Activated T-helper 1 cell treated with anti-CD3 and anti-CD28 coated beads, Interleukin-12 subunit alpha, Interleukin-12 subunit beta, Interleukin-2, Interleukin-4 antibody, amounts not matched to agents 30 ng/mL and 10 ng/mL and 1 ng/mL, durations not matched to agents 14 hours and 24 hours and 36 hours (primary cell): ENCODE measurements around the gene MLIP. TPM values are rescaled to one million over a fixed set of nuclear protein-coding genes. Genes with fewer than 3 reads are reported as not detected.

ENCODE experiments used
- DNase-seq: peaks from one replicate; pipeline ENCODE4 v3.0.0; 2021; ENCODE audit warnings: low spot score
- H3K27ac Mint-ChIP-seq: one replicate; pipeline ENCODE4 v1.8.0; 2021; ENCODE audit warnings: mild to moderate bottlenecking, mixed read lengths
- H3K27me3 Mint-ChIP-seq: one replicate; pipeline ENCODE4 v1.8.0; 2022; ENCODE audit warnings: mild to moderate bottlenecking, moderate library complexity, mixed read lengths; ENCODE audit not compliant: insufficient read depth
- H3K36me3 Mint-ChIP-seq: one replicate; pipeline ENCODE4 v1.8.0; 2021; ENCODE audit warnings: low read depth, mixed read lengths
- H3K4me1 Mint-ChIP-seq: one replicate; pipeline ENCODE4 v1.8.0; 2021; ENCODE audit warnings: low read depth, mixed read lengths
- H3K4me3 Mint-ChIP-seq: one replicate; pipeline ENCODE4 v1.8.0; 2021; ENCODE audit warnings: mild to moderate bottlenecking, moderate library complexity, mixed read lengths
- H3K9me3 Mint-ChIP-seq: one replicate; pipeline ENCODE4 v1.8.0; 2021; ENCODE audit warnings: mixed read lengths
- intact Hi-C: fragments of 100-400 bp; cut with micrococcal nuclease; formaldehyde crosslinking; loops from one replicate; pipeline ENCODE4 v1.15.1; 2024
- total RNA-seq: library from RNA; stranded (reverse); gene quantifications from 2 replicates; pipeline ENCODE4 v1.2.3, GENCODE V29; 2022

MLIP gene
- total RNA-seq, 1 donor from 2014 or later = not detected

DNA sequence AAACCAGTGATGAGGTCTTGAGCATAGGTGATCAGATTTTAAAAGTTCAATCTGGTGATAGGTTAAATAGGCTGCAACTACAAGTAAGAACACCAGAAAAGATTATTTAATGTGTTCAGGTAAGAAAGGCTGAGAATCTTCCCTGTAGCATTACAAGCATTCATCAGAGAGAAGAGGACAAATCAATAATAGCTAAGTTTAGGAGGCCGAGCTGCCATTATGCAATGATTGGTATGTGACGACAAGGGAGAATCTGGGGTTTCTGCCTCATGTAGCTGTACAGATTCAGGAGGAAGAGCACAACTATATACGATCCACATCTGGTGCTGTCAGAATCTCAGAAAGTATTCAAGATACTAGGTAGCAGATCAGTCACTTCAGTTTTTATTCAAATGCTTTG, 21.9 kb downstream of the MLIP start:
- Mint-ChIP-seq H3K27me3 (no peaks in the 10 kb centered on the region), H3K27ac (no peak overlapping the region), H3K4me1 (no peaks in the 10 kb centered on the region), H3K9me3 (no peaks in the 10 kb centered on the region), H3K36me3 (no peaks in the 10 kb centered on the region), H3K4me3 (no peak overlapping the region)
- DNase-seq = no peak
- intact Hi-C loops = no loop called here

GRCh38 chr6:54134935-54135334, 23.7 kb downstream of the MLIP start:
- Mint-ChIP-seq H3K4me1 (no peaks in the 10 kb centered on the region), H3K27ac (no peak overlapping the region), H3K4me3 (no peak overlapping the region), H3K9me3 (no peaks in the 10 kb centered on the region), H3K27me3 (no peaks in the 10 kb centered on the region), H3K36me3 (no peaks in the 10 kb centered on the region)
- DNase-seq = no peak
- intact Hi-C loops = no loop called here

GRCh38 chr6:54135665-54136369, 24.6 kb downstream of the MLIP start:
- H3K27ac Mint-ChIP-seq = no peak overlapping the region
- no peaks in the 10 kb centered on the region for H3K27me3 Mint-ChIP-seq
- DNase-seq = no peak
- no peaks in the 10 kb centered on the region for H3K4me1 Mint-ChIP-seq
- no peaks in the 10 kb centered on the region for H3K36me3 Mint-ChIP-seq
- intact Hi-C loops = no loop called here
- H3K9me3 Mint-ChIP-seq = no peaks in the 10 kb centered on the region
- H3K4me3 Mint-ChIP-seq = no peak overlapping the region

DNA sequence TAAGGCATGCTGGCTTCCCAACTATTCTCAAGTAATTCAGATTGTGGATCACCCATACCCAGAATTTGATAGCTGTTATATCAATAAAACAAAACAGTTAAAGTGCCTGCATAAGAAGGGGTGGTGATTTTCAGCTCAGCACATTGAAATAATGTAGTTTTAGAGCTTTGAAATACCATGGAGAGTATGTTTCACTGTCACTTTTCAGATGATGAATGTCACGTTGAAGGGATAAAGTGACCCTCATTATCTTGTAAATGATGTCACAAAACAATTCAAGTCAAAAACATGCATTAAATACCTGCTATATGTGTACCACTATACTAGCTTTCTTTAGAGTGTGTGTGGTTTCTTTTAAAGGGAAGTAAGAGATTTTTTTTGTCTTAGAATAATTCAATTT, 27.6 kb downstream of the MLIP start:
- Mint-ChIP-seq H3K36me3 (no peaks in the 10 kb centered on the region), H3K9me3 (no peaks in the 10 kb centered on the region), H3K27me3 (no peaks in the 10 kb centered on the region), H3K27ac (no peak overlapping the region), H3K4me1 (no peaks in the 10 kb centered on the region), H3K4me3 (no peak overlapping the region)
- intact Hi-C loops = no loop called here
- DNase-seq = no peak

GRCh38 chr6:54140811-54141210, 29.6 kb downstream of the MLIP start:
- Mint-ChIP-seq H3K36me3 (no peaks in the 10 kb centered on the region), H3K4me1 (no peaks in the 10 kb centered on the region), H3K27ac (no peak overlapping the region), H3K9me3 (no peaks in the 10 kb centered on the region), H3K27me3 (no peaks in the 10 kb centered on the region), H3K4me3 (no peak overlapping the region)
- DNase-seq = no peak
- intact Hi-C loops = no loop called here

- Mint-ChIP-seq H3K36me3 (no peaks in the 10 kb centered on the region), H3K4me1 (no peaks in the 10 kb centered on the region), H3K4me3 (no peak overlapping the region), H3K27me3 (no peaks in the 10 kb centered on the region), H3K27ac (no peak overlapping the region), H3K9me3 (no peaks in the 10 kb centered on the region)
- DNase-seq = no peak
- intact Hi-C loops = no loop called here
These were observed 31.8 kb downstream of the MLIP start for GRCh38 chr6:54142889-54143519.

DNA sequence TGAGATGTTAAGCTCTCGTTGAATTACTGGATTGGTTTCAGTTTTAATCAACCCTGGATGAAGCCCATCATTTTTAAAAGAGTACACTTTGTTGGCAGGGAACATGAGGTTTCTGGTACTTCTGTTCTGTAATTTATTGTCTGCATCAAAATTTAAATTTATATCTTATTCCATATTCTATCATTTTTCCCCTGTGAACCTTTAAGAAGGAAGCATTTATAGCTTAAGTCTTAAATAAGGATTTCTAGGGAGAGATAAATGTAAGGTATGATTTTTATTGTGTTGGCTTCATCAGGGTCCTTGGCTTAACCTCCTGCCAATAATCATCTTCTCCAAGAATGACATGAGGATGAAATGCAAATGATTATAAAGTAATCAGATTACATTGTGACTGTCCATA, 40.6 kb downstream of the MLIP start:
- no peak for DNase-seq
- intact Hi-C loops = no loop called here
- Mint-ChIP-seq H3K4me3 (no peak overlapping the region), H3K27ac (no peak overlapping the region), H3K4me1 (no peaks in the 10 kb centered on the region), H3K36me3 (no peaks in the 10 kb centered on the region), H3K9me3 (no peaks in the 10 kb centered on the region), H3K27me3 (no peaks in the 10 kb centered on the region)

DNA sequence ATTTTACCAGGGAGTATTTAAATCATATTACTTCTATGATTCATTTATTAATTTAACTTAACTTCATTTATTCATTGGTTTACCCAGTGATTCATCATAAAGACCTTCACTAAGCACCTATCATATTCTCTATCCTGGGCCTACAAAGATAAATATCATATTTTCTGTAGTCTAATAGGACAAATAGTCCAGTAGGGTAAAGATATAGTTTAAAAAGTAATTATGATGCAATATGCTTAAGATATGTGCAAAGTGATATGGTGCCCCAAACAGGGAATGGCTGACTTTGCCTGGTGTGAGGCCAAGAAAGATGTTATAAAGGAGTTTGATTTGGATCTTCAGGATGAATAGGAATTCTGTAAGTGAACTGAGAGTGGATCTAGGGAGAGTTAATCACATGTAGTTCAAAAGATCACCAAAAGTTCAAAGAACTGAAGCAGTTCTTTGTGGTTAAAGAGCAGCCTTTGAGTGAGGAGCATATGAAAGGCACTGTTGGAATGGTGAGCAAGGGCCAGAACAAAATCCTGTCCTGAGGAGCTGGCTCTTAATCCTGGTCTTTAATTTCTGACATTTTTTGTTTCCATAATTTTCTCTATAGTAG, 45.5 kb downstream of the MLIP start:
- Mint-ChIP-seq H3K4me1 (no peaks in the 10 kb centered on the region), H3K27ac (no peak overlapping the region), H3K36me3 (no peaks in the 10 kb centered on the region), H3K9me3 (no peaks in the 10 kb centered on the region), H3K27me3 (no peaks in the 10 kb centered on the region), H3K4me3 (no peak overlapping the region)
- no peak for DNase-seq
- intact Hi-C loops = no loop called here

GRCh38 chr6:54157405-54157804, 46.2 kb downstream of the MLIP start:
- Mint-ChIP-seq H3K4me1 (no peaks in the 10 kb centered on the region), H3K27me3 (no peaks in the 10 kb centered on the region), H3K4me3 (no peak overlapping the region), H3K27ac (no peak overlapping the region), H3K9me3 (no peaks in the 10 kb centered on the region), H3K36me3 (no peaks in the 10 kb centered on the region)
- no peak for DNase-seq
- intact Hi-C loops = no loop called here

GRCh38 chr6:54173089-54173488, 61.8 kb downstream of the MLIP start:
- H3K9me3 Mint-ChIP-seq = no peaks in the 10 kb centered on the region
- no peaks in the 10 kb centered on the region for H3K36me3 Mint-ChIP-seq
- H3K27me3 Mint-ChIP-seq = no peaks in the 10 kb centered on the region
- DNase-seq = no peak
- no peaks in the 10 kb centered on the region for H3K4me1 Mint-ChIP-seq
- H3K27ac Mint-ChIP-seq = no peak overlapping the region
- H3K4me3 Mint-ChIP-seq = no peak overlapping the region
- intact Hi-C loops = no loop called here

DNA sequence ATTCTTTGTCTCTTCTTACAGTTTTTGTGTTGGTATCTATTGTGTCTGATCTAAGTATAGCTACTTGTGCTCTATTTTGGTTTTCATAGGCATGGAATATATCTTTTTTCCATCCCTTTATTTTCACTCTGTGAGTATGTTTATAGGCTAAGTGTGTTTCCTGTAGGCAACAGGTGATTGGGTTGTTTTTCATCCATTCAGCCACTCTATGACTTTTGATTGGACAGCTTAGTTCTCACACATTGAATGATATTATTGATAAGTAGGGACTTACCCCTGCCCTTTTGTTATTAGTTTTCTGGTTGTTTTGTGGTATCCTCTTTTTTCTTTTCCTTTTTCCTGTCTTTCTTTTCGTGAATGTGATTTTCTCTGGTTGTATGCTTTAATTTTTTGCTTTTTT, 67.9 kb downstream of the MLIP start:
- Mint-ChIP-seq H3K9me3 (no peaks in the 10 kb centered on the region), H3K4me3 (no peak overlapping the region), H3K4me1 (no peaks in the 10 kb centered on the region), H3K27me3 (no peaks in the 10 kb centered on the region), H3K36me3 (no peaks in the 10 kb centered on the region), H3K27ac (no peak overlapping the region)
- intact Hi-C loops = no loop called here
- DNase-seq = no peak

DNA sequence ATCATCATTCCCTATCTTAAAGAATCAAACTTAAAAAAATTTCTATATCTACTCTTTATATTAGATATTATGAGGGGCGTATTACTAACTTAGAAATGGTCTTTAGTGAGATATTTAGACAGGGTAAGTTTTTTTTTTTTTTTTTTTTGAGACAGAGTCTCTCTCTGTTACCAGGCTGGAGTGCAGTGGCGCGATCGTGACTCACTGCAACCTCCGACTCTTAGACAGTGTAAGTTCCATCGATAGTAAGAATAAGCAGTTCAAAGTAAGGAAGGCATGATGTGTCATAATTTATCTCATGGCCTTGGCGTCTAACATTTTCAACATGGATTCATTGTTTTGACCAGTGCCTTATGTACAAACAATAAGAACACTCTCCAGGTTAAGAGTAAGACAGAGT, 72.4 kb downstream of the MLIP start:
- Mint-ChIP-seq H3K27ac (no peak overlapping the region), H3K4me3 (no peak overlapping the region), H3K9me3 (no peaks in the 10 kb centered on the region), H3K36me3 (no peaks in the 10 kb centered on the region), H3K27me3 (no peaks in the 10 kb centered on the region), H3K4me1 (no peaks in the 10 kb centered on the region)
- intact Hi-C loops = no loop called here
- DNase-seq = no peak

- no peak for DNase-seq
- intact Hi-C loops = no loop called here
- Mint-ChIP-seq H3K4me1 (no peaks in the 10 kb centered on the region), H3K4me3 (no peak overlapping the region), H3K27ac (no peak overlapping the region), H3K27me3 (no peaks in the 10 kb centered on the region), H3K36me3 (no peaks in the 10 kb centered on the region), H3K9me3 (no peaks in the 10 kb centered on the region)
These were observed 74.6 kb downstream of the MLIP start for GRCh38 chr6:54185885-54186284.
